SK-N-SH (cell line): ENCODE measurements around the gene CDH24. TPM values are rescaled to one million over a fixed set of nuclear protein-coding genes. Genes with fewer than 3 reads are reported as not detected.

Source experiments
- CTCF ChIA-PET: fragments of 300-600, 350-600 bp; formaldehyde crosslinking; extraction: SDS; loops from one replicate; lab custom pipeline; 2021; lab: Yijun Ruan, JAX
- POLR2A ChIA-PET: fragments of 350-600 bp; sonication (Branson Sonifier 250); formaldehyde crosslinking; extraction: SDS; loops from one replicate; lab custom pipeline; 2020; ENCODE audit warnings: antibody characterized with exemption, inconsistent platforms; lab: Yijun Ruan, JAX
- DNase-seq: peaks from one replicate; pipeline ENCODE4 v3.0.0; 2012
- H2AFZ ChIP-seq: fragments of 200-600 bp; sonication (generic); 2 replicates; pipeline ENCODE4 v1.8.1; 2016; ENCODE audit warnings: antibody characterized with exemption, mild to moderate bottlenecking, low read depth
- H3F3A ChIP-seq: fragments of 200-600 bp; sonication (generic); replicated peaks from 2 replicates; pipeline ENCODE3; 2016; ENCODE audit warnings: antibody characterized with exemption, mild to moderate bottlenecking; ENCODE audit not compliant: insufficient read depth
- H3K27ac ChIP-seq, 2 experiments: fragments of 200-500 bp in 1 of 2; fragments of 200-600 bp in 1 of 2; sonication (Bioruptor generic) in 1 of 2; sonication (generic), shearing (Covaris generic) in 1 of 2; 2 replicates each; pipeline versions ENCODE4 v1.5.1 to v1.6.1; 2014 to 2016; ENCODE audit warnings: low read depth in 2 of 2, inconsistent platforms in 1 of 2, low read length in 1 of 2, mild to moderate bottlenecking in 1 of 2, mixed read lengths in 1 of 2
- H3K27me3 ChIP-seq: fragments of 200-600 bp; sonication (generic), shearing (Covaris generic); 2 replicates; pipeline ENCODE4 v1.6.1; 2016; ENCODE audit warnings: mixed run types; ENCODE audit not compliant: insufficient read depth
- H3K36me3 ChIP-seq, 2 experiments: fragments of 200-500 bp in 1 of 2; fragments of 200-600 bp in 1 of 2; sonication (Bioruptor generic) in 1 of 2; sonication (generic) in 1 of 2; replicated peaks in 1 of 2; 2 replicates each; pipeline versions ENCODE3 to v1.5.1; 2014 to 2016; ENCODE audit warnings: low read length in 1 of 2, mild to moderate bottlenecking in 1 of 2; ENCODE audit not compliant: insufficient read depth in 2 of 2, control insufficient read depth in 1 of 2
- H3K4me1 ChIP-seq, 2 experiments: fragments of 200-500 bp in 1 of 2; fragments of 200-600 bp in 1 of 2; sonication (Bioruptor generic) in 1 of 2; sonication (generic), shearing (Covaris generic) in 1 of 2; 2 replicates each; pipeline versions ENCODE4 v1.5.1 to v1.6.1; 2014 to 2016; ENCODE audit warnings: low read depth in 1 of 2, low read length in 1 of 2, mixed run types in 1 of 2; ENCODE audit not compliant: insufficient read depth in 2 of 2, control insufficient read depth in 1 of 2
- H3K4me2 ChIP-seq: fragments of 200-600 bp; sonication (generic), shearing (Covaris generic); 2 replicates; pipeline ENCODE4 v1.6.1; 2017; ENCODE audit warnings: mixed run types
- H3K4me3 ChIP-seq, 2 experiments: fragments of 200-500 bp in 1 of 2; fragments of 200-600 bp in 1 of 2; sonication (Bioruptor generic) in 1 of 2; sonication (generic), shearing (Covaris generic) in 1 of 2; 2 replicates each; pipeline versions ENCODE4 v1.5.1 to v1.8.1; 2014 to 2016; ENCODE audit warnings: low read depth in 2 of 2, inconsistent platforms in 1 of 2, low read length in 1 of 2, mild to moderate bottlenecking in 1 of 2, mixed read lengths in 1 of 2, moderate library complexity in 1 of 2
- H3K79me2 ChIP-seq: fragments of 200-600 bp; sonication (generic); 2 replicates; pipeline ENCODE4 v1.8.1; 2017; ENCODE audit warnings: mild to moderate bottlenecking; ENCODE audit not compliant: insufficient read depth
- H3K9ac ChIP-seq: fragments of 200-600 bp; sonication (generic); 2 replicates; pipeline ENCODE4 v1.6.1; 2017; ENCODE audit warnings: mixed run types
- H3K9me2 ChIP-seq: fragments of 200-600 bp; sonication (generic); 2 replicates; pipeline ENCODE4 v1.6.1; 2017; ENCODE audit warnings: mixed run types
- H3K9me3 ChIP-seq: fragments of 200-600 bp; sonication (generic); 2 replicates; pipeline ENCODE4 v1.6.1; 2017; ENCODE audit warnings: mixed run types, mild to moderate bottlenecking, moderate library complexity
- H4K20me1 ChIP-seq: fragments of 200-600 bp; sonication (generic); 2 replicates; pipeline ENCODE4 v1.6.1; 2017; ENCODE audit warnings: mild to moderate bottlenecking, mixed run types; ENCODE audit not compliant: insufficient read depth
- CHD2 ChIP-seq: fragments of 150-350 bp; IDR thresholded peaks from 2 replicates; pipeline ENCODE4 v1.6.1; 2018; ENCODE audit warnings: low read length; ENCODE audit not compliant: partially characterized antibody
- CTCF ChIP-seq: fragments of 200-600 bp; sonication (generic); IDR thresholded peaks from 2 replicates; pipeline ENCODE4 v1.6.1; 2017; ENCODE audit warnings: antibody characterized with exemption, mild to moderate bottlenecking, moderate library complexity
- ELF1 ChIP-seq: IDR thresholded peaks from 2 replicates; pipeline ENCODE4 v1.4.0; 2012
- FOXJ3 ChIP-seq: sonication (generic); formaldehyde crosslinking; IDR thresholded peaks from 2 replicates; pipeline ENCODE4 v1.5.1; 2020; ENCODE audit warnings: mild to moderate bottlenecking, missing genetic modification reagents
- JUND ChIP-seq: IDR thresholded peaks from 2 replicates; pipeline ENCODE4 v1.4.0; 2012
- MAX ChIP-seq: IDR thresholded peaks from 2 replicates; pipeline ENCODE4 v1.4.0; 2012; ENCODE audit warnings: low read depth
- NRF1 ChIP-seq: IDR thresholded peaks from 2 replicates; pipeline ENCODE4 v1.6.1; 2012; ENCODE audit warnings: low read depth, mild to moderate bottlenecking, low read length
- PBX3 ChIP-seq: IDR thresholded peaks from 2 replicates; pipeline ENCODE4; 2012
- POLR2AphosphoS5 ChIP-seq: IDR thresholded peaks from 2 replicates; pipeline ENCODE4 v1.6.1; 2012; ENCODE audit warnings: low read depth, low read length
- RAD21 ChIP-seq: IDR thresholded peaks from 2 replicates; pipeline ENCODE4 v1.6.1; 2012; ENCODE audit warnings: mild to moderate bottlenecking, low read length
- RCOR1 ChIP-seq: fragments of 150-350 bp; IDR thresholded peaks from 2 replicates; pipeline ENCODE4 v1.6.1; 2017; ENCODE audit warnings: antibody characterized with exemption, low read length
- RXRA ChIP-seq: IDR thresholded peaks from 2 replicates; pipeline ENCODE4 v1.4.0; 2012; ENCODE audit warnings: low read depth, mild to moderate bottlenecking, borderline replicate concordance
- TCF12 ChIP-seq: IDR thresholded peaks from 2 replicates; pipeline ENCODE4 v1.4.0; 2012
- TEAD4 ChIP-seq: IDR thresholded peaks from 2 replicates; pipeline ENCODE4 v1.4.0; 2012; ENCODE audit warnings: mild to moderate bottlenecking, borderline replicate concordance; ENCODE audit not compliant: insufficient read depth
- USF1 ChIP-seq: IDR thresholded peaks from 2 replicates; pipeline ENCODE4 v1.4.0; 2012; ENCODE audit warnings: low read depth, borderline replicate concordance
- WGBS: methylation state at CpG from one replicate; pipeline ENCODE4 v1.1.6; 2017; ENCODE audit warnings: low lambda C conversion rate; 5-methylcytosine and 5-hydroxymethylcytosine counted together
- polyA plus RNA-seq, 3 experiments: library from polyadenylated mRNA; depleted of rRNA; stranded (reverse); fragments of >200 nt; gene quantifications; 2 replicates each; pipeline ENCODE4 v1.2.3, GENCODE V29; 2012

Gene CDH24
- polyA plus RNA-seq, 1 of the 3 experiments (the other 2 are of a cell fraction): 30.8 TPM

- H3F3A ChIP-seq: peaks cover 13% of the 10 kb centered on the region
- H3K9me3 ChIP-seq: no peaks in the 10 kb centered on the region
- H3K9ac ChIP-seq: no peak overlapping the region
- no peak overlapping the region for H3K4me3 ChIP-seq
- TF ChIP-seq RAD21 (no peak), MAX (no peak), CHD2 (no peak)
- no peaks in the 10 kb centered on the region for H3K9me2 ChIP-seq
- H3K36me3 ChIP-seq: peaks cover 0 to 11% of the 10 kb centered on the region in 2 experiments
- no peaks in the 10 kb centered on the region; the same call in 1 of the 2 replicates for H4K20me1 ChIP-seq
- H2AFZ ChIP-seq: no peak overlapping the region
- peaks cover 6% of the 10 kb centered on the region; the same call in 1 of the 2 replicates for H3K79me2 ChIP-seq
- no peak overlapping the region for H3K4me2 ChIP-seq
- no peak overlapping the region for H3K27ac ChIP-seq
- DNase-seq: no peak
- peaks cover 14 to 26% of the 10 kb centered on the region in 2 experiments; a peak in 3 of 4 replicates for H3K4me1 ChIP-seq
- no peaks in the 10 kb centered on the region for H3K27me3 ChIP-seq
- POLR2A ChIA-PET: interaction anchor here (1.7 to 2.1 kb wide), 2 partner anchors 47 to 67 kb away, joined by 4 to 5 read pairs; no protein-coding TSS in a partner anchor
- CTCF ChIA-PET: interaction anchor here (1.1 to 33.1 kb wide), 4 partner anchors 15 to 66 kb away, joined by 6 to 1566 read pairs (median 10); partner anchors contain the start of gene AJUBA
- WGBS: 93% methylated on average over 7 of the region's 10 CpGs
These were observed 3.9 kb downstream of the CDH24 start for GRCh38 chr14:23053426-23053825.

GRCh38 chr14:23052671-23053070 is 4.6 kb downstream of the CDH24 start:
- Histone ChIP-seq H2AFZ (no peak overlapping the region), H3F3A (peaks cover 8% of the 10 kb centered on the region), H3K4me2 (no peak overlapping the region), H4K20me1 (no peaks in the 10 kb centered on the region), H3K9me2 (no peaks in the 10 kb centered on the region), H3K79me2 (peaks cover 6% of the 10 kb centered on the region; the same call in 1 of the 2 replicates), H3K4me1 (peaks cover 14 to 24% of the 10 kb centered on the region in 2 experiments; a peak in 3 of 4 replicates), H3K27me3 (no peaks in the 10 kb centered on the region), H3K9me3 (no peaks in the 10 kb centered on the region), H3K9ac (no peak overlapping the region), H3K27ac (no peak overlapping the region), H3K36me3 (peaks cover 0 to 11% of the 10 kb centered on the region in 2 experiments), H3K4me3 (no peak overlapping the region)
- TF ChIP-seq CHD2 (no peak), RCOR1 (no peak), RAD21 (no peak), USF1 (no peak), PBX3 (no peak), ELF1 (no peak), NRF1 (no peak), TCF12 (no peak), FOXJ3 (CRISPR knock-in tag) (no peak), JUND (no peak), CTCF (no peak), RXRA (no peak), TEAD4 (no peak), POLR2AphosphoS5 (no peak)
- no peak for DNase-seq
- CTCF ChIA-PET: interaction anchor here (0.7 to 33.1 kb wide), 4 partner anchors 8 to 122 kb away, joined by 4 to 1566 read pairs (median 8); partner anchors contain the start of gene AJUBA
- WGBS: 53% methylated on average over 2 of the region's 3 CpGs
- POLR2A ChIA-PET: interaction anchor here (1.7 to 2.1 kb wide), 2 partner anchors 46 to 66 kb away, joined by 4 to 5 read pairs; no protein-coding TSS in a partner anchor
